ENCODE measurements around the gene COX18.

- TF ChIP-seq CTCF (conservative IDR thresholded peaks at IDR 0.05 in 1 of 2, IDR thresholded peaks at IDR 0.05 in 1 of 2; ENCODE audit: extremely low read depth in 1 of 2, insufficient read depth in 1 of 2, low read depth in 1 of 2, low read length in 2 of 2) (no peak), EZH2 (IDR thresholded peaks at IDR 0.05; ENCODE audit: borderline replicate concordance, low read length) (no peak)
Observed at GRCh38 chr4:73104695-73105094, 35.2 kb upstream of the COX18 start.
